ENCODE results near the gene MRAP.
"Not testable (repeated sequence)": the region's sequence is repeated elsewhere in the genome, so short reads cannot be mapped to it uniquely, and the experiment has no call there.

The MRAP gene

DNA sequence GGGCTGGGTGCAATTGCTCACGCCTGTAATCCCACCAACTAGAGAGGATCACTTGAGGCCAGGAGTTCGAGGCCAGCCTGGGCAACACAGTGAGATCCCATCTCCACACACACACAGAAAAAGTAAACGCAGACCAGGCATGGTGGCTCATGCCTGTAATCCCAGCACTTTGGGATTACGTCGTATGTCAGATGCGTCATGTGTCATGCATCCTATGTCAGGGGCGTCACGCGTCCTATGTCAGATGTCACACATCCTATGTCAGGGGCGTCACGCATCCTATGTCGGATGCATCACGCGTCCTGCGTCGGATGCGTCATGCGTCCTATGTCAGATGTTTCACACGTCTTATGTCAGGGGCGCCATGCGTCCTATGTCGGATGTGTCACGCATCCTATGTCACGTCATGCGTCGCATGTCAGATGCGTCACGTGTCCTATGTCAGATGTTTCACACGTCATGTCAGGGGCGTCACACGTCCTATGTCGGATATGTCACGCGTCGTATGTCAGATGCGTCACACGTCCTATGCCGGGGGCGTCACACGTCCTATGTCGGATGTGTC is 1.5 kb downstream of the MRAP start:
- DNase-seq = no peak

DNA sequence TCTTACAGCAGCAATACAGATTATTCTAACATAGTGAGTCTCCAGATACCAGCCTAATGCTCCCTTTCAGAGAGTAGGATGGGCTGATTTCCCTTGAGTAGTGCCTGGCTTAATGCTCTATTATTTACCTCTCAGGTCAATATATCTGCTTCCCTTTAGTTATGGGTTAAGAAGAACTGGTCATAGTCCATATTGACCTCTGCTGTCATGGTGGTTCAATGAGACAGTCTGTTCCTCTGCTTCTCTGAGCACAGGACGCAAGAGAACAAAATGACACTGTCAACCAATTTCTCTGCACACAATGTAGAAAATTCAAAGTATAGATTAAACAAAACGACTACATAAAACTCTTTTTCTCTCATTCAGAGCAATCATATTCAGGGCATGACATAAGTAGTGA is 2.9 kb downstream of the MRAP start:
- no peak for DNase-seq

DNA sequence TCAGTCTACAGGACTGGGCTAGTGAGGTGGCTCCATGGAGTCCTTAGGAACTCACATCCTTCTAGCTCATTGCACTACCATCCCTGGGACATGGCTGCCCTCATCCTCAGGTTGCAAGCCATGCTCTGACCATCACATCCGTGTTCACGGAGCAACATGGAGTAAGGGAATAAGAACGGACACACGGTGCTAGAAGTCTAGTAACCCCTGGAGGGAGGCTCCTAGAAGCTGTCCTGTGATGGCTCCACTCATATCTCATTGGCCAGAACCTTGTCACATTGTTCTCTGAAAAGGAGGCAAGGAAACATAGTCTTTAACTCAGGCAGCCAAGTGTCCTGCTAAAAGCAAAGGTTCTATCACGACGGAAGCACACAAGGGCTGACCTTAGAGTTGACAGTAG is 3.9 kb downstream of the MRAP start:
- DNase-seq = no peak

DNA sequence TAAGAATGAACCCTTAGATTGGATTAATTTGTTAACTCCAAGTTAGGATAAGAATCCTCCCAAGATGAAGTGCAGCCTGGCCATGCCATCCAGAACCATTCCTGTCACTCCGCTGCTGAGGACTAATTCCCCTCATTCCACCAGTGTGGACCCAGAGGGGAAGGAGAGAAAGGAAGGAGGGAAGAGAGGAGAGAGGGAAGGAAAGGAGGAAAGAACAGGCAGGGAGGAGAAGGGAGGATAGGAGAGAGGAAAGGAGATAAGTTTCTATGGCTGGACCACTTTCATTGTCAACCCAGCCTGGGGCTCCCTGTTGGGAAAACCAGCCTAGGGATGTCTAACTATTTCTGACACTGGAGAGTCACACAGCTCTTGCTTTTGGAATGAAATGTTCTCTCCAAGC is 4.7 kb downstream of the MRAP start:
- DNase-seq = no peak

DNA sequence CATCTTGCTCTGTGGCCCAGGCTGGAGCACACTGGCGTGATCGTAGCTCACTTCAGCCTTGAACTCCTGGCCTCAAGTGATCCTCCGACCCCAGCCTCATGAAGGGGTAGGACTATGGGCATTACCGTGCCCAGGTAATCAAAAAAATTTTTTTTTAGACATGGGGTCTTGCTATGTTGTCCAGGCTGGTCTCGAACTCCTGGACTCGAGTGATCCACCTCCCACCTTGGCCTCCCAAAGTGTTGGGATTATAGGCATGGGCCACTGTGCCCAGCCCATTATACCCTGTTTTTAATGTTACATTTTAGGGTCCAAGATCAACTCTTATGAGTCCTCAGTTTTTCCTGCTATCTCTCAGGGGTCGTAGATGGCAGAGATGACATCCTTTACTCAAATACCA is 6.3 kb downstream of the MRAP start:
- DNase-seq = no peak

DNA sequence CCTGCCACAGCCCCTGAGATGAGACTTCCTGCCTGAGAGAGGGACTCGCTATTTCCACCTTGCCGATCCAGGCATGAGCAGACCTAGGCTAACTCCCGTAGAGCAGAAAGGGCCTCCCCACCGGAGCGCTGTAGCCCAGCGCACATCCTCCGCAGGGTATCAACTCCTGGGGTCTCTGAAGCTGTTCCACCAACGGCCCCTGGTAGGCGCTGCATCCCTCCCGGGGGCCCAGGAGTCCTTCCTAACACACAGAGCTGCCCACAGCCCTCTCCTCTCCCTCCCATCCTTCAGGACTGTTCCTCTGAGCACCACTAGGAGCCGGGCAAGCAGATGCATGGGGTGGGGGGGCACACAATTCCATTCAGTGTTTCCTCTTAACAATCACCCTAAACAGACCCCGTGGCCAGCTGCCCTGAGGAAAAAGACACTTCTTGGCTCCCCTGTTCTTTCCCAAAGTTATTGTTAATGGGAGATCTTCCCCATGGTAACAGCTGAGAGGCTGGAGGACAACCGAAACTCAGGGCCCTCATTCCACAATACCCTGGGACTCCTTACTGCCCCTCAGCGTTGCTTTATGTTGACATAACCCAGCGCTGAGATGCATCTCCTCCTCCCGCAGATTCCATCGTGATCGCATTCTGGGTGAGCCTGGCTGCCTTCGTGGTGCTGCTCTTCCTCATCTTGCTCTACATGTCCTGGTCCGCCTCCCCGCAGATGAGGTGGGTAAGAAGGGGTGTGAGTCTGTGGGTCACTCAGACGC is 7.5 kb downstream of the MRAP start:
- DNase-seq = no peak

DNA sequence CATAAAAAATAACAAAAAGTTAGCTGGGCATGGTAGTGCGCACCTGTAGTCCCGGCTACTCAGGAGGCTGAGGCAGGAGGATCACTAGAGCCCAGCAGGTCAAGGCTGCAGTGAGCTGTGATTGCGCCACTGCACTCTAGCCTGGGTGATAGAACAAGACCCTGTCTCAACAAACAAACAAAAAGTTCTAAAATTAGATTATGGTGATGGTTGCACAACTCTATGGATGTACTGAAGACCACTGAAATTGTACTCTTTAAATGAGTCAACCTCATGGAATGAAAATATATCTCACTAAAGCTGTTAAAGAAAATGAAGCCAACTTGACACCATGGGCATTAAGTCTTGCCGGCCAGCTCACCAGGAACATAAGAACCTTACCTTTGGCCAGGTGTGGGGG is 9.1 kb downstream of the MRAP start:
- DNase-seq = no peak

DNA sequence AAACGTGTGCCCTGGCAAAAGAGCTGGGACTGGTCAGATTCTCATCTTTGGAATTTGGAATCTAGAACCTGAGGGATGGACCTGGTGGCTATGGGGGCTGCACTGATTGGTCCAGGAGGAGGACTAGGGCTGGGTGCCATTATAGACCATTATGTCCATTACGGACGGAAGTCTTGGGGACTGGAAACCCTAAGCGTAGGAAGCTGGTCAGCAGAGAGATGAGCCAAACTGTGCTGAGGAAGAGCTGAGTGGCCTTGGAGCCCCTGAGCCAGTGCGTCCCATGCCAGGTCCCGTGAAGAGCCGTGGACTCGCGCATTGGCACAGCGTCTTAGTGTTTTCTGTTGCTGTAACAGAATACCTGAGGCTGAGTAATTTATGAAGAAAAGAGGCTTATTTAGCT is 10.0 kb downstream of the MRAP start:
- no peak for DNase-seq

DNA sequence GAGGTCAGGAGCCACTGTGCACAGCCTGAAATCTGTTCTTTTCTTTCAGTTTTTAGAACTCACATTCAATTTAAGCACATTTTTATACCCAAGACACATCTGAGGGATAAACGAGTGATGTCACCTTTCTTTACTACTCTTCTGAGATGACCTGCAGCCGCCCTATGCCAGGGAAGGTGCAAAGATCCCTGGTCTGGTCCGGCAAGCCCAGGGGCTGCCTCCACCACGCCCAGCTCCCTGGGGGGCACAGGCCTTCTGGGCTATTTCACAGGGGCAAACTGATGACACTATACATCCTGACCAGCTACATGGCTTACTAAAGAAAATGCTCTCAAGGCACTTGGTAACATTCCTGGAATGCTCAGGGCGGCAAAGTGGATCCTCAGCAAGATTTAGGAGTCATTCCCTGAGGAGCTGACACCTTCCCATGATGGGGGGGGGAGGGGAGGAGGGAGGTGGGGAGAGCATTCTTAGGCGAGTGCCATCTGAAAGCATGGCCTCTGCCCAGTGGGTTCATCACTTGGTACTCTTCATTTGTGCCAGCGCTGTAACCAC is 11.3 kb downstream of the MRAP start:
- no peak for DNase-seq

DNA sequence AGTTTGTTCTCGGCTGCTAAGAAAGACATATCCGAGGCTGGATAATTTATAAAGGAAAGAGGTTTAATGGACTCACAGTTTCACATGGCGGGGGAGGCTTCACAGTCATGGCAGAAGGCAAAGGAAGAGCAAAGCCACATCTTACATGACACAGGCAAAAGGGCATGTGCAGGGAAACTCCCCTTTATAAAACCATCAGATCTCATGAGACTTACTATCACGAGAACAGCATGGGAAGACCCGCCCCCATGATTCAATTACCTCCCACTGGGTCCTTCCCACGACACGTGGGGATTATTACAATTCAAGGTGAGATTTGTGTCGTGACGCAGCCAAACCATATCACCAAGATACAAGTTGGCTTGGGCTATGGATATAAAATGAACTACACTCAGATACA is 12.3 kb downstream of the MRAP start:
- DNase-seq = not testable (repeated sequence)

DNA sequence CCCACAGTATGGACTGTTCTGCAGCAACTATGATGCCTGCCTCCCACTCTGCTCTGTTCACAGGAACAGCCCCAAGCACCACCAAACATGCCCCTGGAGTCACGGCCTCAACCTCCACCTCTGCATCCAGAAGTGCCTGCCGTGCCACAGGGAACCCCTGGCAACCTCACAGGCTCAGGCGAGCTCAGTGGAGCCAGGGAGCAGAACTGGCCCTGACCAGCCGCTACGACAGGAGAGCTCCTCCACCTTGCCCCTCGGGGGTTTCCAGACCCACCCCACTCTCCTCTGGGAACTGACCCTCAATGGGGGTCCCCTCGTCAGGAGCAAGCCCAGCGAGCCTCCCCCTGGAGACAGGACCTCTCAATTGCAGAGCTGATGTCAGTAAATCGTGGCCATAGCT is 13.0 kb downstream of the MRAP start:
- DNase-seq = no peak

DNA sequence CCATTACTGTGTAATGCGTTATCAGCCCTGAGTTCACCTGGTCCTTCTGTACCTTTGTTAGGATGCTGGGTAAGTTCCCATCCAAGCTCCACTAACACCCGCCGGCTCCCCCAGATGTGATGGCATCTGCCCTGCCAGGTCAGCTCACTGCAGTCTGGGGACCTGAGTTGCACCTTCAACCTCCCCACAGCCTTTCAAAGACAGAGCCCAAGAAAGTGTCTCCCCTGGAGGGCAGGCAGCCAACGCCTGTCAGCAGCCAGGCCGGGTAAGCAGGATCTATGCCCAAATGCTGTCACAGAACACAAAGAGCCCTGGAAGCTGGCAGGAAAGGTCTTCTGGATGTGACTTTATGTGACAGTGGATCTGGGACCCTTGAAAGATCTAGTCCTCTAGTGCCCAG is 13.7 kb downstream of the MRAP start:
- no peak for DNase-seq

DNA sequence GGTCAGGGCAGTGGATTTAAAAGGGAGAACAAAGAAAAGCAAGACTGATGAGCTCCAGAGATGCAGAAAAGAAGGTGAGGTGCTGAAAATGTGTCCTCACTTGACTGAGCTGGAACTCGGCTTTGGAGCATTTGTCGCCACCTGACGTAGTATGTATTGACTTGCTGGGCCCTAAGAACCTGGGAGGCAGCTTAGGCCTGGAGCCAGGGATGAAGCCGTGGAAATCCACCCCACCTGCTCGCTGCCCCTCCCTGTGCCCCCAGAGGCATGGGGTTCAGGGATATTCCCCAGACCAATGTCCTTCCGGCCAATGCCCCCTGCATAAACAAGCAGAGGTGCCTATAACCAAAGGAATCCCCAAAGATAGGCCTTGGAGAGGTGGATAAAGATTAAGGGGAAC is 14.3 kb downstream of the MRAP start:
- no peak for DNase-seq

DNA sequence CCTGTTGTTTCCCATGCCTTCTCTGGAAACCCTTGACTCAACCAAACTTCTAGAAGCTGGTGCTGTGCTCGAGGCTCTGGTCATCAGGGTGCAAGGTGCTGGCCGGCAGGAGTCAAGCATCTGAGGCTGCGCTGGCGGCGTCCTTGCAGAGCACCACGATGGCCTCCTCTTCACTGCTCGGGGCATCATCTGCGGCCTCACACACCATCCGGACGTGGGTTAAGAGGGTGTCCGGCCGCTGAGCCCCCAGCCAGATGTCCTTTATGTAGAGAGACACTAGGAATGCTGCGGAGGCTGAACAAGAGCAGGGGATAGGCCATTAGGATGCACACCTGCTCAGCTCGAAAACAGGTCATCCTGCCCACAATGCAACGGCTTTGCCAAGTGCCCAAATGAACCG is 16.2 kb downstream of the MRAP start:
- DNase-seq = no peak

DNA sequence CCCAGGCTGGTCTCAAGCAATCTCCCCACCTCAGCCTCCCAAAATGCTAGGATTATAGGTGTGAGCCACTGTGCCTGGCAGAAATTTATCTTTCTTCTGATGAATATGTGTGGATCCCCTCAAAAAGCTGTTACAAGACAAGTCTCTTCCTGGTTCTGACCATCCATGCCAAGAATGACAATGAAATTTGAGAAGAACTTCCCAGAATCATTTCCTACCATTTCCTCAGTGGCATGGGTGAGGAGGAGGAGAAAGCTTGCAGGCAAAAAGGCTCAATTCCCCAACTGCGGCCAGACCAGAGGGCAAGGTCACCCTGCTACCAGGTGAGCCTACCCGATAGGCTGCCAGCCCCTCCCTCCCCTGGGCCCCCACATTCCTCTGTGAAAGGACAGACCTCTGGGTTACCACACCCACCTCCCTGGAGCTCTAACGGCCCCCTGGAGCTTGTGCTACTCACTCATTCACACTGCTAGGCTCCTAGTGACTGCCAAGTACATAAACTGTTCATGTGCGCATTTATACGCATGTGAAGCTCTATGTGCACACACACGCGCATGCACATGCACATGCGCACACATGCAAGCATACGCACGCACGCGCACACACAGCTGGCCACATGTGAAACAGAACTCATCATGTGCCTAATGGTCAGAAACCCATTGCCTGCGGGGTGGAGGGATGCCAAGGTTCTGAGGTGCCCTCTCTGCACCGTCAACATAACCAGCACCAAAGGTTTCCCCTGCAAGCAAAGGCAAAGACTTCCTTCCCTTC is 17.0 kb downstream of the MRAP start:
- DNase-seq = no peak

DNA sequence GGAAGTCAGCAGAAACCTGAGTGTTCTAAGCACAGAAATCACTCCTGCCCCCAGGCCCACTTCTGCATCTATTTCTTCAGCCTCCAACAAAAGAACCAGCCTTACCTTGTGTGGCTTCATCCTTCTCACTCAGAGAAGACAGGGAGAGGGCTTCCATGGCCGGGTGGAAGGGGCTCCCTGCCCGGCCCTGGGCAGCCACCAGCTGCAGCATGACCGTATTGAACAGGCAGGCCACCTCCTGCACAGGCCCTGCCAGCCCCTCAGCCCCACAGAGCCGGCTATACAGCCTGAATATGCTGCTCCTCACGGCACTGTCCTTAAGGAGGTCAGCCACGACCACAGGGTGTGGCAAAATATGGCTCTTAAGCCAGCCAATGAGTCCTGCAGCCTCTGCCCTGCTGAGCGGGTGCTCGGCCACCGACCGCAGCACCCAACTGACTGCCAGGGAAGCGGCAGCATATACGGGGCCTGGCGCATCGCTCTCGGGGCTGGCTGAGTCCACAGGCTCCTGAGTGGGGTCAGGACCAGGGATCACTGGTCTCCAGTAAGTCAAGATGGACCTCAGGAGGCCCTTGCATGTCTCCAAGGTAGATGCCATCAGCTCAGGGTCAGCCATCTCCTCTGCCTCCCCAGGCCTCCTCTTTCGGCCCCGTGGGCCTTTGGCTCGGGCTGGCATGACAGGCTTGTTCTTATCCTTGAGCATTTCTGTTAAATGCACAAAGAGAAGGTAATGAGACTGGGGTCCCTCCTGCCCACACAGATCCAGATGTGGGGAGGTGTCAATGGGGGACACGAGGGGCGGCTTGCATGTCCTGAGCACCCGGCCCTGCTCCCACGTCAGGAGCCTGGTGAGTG is 17.9 kb downstream of the MRAP start:
- no peak for DNase-seq

DNA sequence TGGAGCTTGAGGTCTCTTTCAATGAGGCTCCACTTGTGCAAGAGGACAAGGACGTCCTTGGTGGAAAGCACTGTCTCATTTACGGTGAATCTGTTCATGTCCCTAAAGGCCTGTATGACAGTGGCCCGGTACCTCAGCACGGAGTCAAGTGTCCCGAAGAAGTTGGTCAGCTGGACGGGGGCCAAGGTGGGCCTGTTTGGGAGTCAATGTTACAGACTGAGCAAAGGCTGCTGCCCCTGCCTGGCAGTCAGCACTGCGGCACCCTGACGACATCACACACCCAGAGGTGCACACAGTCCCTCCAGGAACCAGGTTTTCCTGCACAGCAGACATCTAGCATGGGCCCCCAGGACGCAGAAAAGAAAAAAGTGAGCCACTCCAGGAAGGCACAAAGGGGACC is 19.1 kb downstream of the MRAP start:
- no peak for DNase-seq

DNA sequence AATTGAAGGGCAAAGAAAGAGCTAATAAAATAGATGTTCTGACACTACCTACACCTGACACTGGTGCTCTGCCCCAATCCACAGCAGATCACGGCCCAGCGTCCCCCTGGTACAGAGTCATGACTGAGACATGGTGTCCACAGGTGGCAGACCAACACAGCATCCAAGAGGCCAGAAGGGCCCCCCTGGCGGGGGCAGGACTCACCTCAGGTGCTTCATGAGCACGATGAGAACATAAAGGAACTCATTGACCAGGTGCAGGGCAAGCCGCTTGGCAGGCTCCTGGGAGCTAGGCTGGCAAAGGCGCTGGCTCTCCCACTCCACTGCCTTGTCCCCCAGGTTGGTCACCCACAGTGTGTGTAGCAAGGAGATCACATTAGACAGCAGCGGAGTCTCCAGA is 20.4 kb downstream of the MRAP start:
- no peak for DNase-seq

DNA sequence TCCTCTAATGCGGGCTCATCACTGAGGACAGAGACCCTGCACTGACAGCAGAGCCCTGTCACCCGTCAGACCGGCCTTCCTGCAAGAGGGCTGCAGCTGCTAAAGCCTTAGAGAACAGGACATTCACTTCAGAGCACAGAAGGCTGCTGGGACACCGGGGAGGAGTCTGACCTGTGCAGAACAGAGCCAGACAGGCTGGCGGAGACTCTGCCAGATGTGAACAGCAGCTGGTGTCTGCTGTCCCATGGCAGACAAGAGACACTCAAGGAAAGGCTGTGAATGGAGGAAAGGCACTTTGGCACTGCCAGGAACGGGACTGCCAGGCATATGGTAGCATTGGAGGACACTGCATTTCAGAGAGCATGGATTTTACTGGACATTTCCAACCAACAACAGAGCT is 21.4 kb downstream of the MRAP start:
- no peak for DNase-seq

DNA sequence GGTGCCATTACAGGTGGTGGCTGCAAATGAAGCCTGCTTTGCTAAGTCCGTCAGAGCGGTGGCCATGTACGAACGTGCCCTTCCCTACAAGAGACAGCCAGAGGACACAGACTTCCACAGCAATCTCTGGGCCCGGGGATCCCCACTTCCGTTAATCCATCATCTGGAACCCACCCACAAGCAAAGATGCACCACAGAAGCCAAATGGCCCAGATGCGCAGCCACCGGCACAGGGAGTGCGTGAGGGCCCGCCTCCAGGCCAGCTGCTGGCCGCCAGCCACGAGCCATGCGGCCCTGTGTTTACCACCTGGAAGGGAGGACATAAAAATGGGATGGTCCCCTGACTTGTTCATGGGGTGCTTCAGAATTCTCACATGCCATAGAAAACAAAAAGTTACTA is 22.1 kb downstream of the MRAP start:
- no peak for DNase-seq

DNA sequence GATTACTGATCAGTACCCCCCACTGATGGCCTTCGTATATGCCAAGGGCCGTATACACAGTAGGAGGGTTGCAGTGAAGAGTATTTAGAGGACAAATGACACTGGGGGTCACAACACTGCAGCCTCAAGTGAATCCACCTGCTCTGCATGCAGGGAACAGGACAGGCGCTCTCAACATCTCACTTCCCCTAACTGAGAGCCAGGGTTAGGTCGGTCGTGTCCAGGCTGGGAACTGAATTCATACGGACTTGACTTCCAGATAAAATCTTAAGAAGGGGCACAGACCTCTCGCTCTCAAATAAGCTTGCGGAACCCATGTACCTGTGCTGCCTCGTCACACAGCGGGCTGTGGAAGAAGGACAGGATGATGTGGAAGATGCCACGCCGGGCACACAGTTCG is 22.8 kb downstream of the MRAP start:
- DNase-seq = no peak

DNA sequence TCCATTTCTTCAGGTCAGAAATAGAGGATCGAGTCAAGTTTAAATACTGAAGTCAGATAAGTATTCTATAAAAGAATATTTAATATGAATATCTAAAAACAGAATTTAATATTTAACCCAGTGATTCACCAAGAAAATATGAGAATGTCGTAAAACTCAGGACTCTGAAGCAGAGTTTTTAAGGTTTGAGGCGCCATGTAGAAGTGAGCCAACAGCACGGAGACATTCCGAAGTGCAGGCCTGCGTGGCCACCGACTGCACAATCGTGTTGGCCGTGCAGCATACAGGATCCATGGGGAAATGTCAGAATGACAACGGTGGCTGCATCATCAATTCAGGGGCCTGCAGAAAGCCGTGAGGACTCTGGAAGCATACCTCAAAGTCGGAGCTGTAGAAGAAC is 23.4 kb downstream of the MRAP start:
- no peak for DNase-seq

DNA sequence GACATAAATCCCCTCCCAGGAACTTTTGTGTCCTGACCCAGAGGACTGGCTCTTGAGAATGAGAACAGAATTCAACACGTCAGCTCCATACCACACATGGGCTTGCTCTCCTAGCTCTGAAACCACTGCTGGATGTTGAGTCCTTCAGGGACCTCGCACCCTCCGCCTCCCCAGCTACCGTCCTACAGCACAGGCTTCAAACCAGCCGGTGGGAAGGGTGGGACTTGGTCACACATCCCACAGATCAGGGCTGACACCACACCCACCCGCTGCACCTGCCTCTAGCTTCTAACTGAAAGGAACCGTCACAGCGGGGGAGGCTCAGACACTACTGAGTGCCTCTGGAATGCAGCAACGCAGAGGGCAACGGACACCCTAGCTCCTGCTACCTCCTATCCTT is 24.0 kb downstream of the MRAP start:
- DNase-seq = no peak

Data from GOT3 (cell line).